IMR-90 (cell line): ENCODE results near the gene DNAJC13. TPM values are rescaled to one million over a fixed set of nuclear protein-coding genes. Genes with fewer than 3 reads are reported as not detected.
A peak's percentile ranks its signal among the peaks of the same experiment; 100 is the strongest.
"Not testable (repeated sequence)": the region's sequence is repeated elsewhere in the genome, so short reads cannot be mapped to it uniquely, and the experiment has no call there.

Experiments used
- ATAC-seq: fragments of 200-7000 bp; cut with Tn5 transposase; 2 replicates; pipeline ENCODE4 v1.9.1; 2020; ENCODE audit warnings: low read depth, mild to moderate bottlenecking, moderate library complexity
- BruUV-seq: library from RNA; stranded (reverse); fragments of 400-500 nt; replicated peaks from 2 replicates; lab custom pipeline; 2021; lab: Mats Ljungman, UMichigan
- CTCF ChIA-PET: fragments of 300-600 bp; formaldehyde crosslinking; extraction: SDS; loops from one replicate; lab custom pipeline; 2021; ENCODE audit warnings: antibody characterized with exemption; lab: Yijun Ruan, JAX
- POLR2A ChIA-PET: fragments of 300-600 bp; sonication (Branson Sonifier 250); formaldehyde crosslinking; loops from one replicate; lab custom pipeline; 2022; ENCODE audit warnings: antibody characterized with exemption; ENCODE audit not compliant: unreplicated experiment; lab: Charles Lee
- DNase-seq: peaks from one replicate; pipeline ENCODE4 v3.0.0; 2013
- H2AFZ ChIP-seq: replicated peaks from 2 replicates; pipeline ENCODE3; 2013; ENCODE audit warnings: low read length, mild to moderate bottlenecking; ENCODE audit not compliant: poor library complexity
- H2AK5ac ChIP-seq: 2 replicates; pipeline ENCODE4 v1.6.1; 2013; ENCODE audit warnings: low read depth, low read length, inconsistent platforms
- H2AK9ac ChIP-seq: replicated peaks from 2 replicates; pipeline ENCODE3; 2013; ENCODE audit warnings: mild to moderate bottlenecking, low read depth, low read length, moderate library complexity; ENCODE audit not compliant: poor library complexity
- H2BK120ac ChIP-seq: 2 replicates; pipeline ENCODE4 v1.6.1; 2013; ENCODE audit warnings: low read depth, low read length, inconsistent platforms
- H2BK15ac ChIP-seq: 3 replicates; pipeline ENCODE4 v1.6.1; 2013; ENCODE audit warnings: low read depth, low read length, inconsistent platforms
- H2BK20ac ChIP-seq: 2 replicates; pipeline ENCODE4 v1.6.1; 2013; ENCODE audit warnings: low read depth, mild to moderate bottlenecking, inconsistent platforms, low read length, moderate library complexity
- H2BK5ac ChIP-seq: 2 replicates; pipeline ENCODE4 v1.6.1; 2013; ENCODE audit warnings: mild to moderate bottlenecking, low read depth, low read length, inconsistent platforms; ENCODE audit not compliant: poor library complexity, severe bottlenecking
- H3K14ac ChIP-seq: replicated peaks from 2 replicates; pipeline ENCODE4 v1.6.1; 2013; ENCODE audit warnings: low read depth, low read length, inconsistent platforms
- H3K18ac ChIP-seq: 2 replicates; pipeline ENCODE4 v1.6.1; 2013; ENCODE audit warnings: low read depth, low read length, control low read depth
- H3K23ac ChIP-seq: 2 replicates; pipeline ENCODE4 v1.6.1; 2013; ENCODE audit warnings: low read depth, low read length, inconsistent platforms
- H3K27ac ChIP-seq: 2 replicates; pipeline ENCODE4 v1.5.1; 2013; ENCODE audit warnings: mild to moderate bottlenecking, control low read depth, low read length; ENCODE audit not compliant: insufficient read depth
- H3K27me3 ChIP-seq: 2 replicates; pipeline ENCODE4 v1.6.1; 2013; ENCODE audit warnings: low read length; ENCODE audit not compliant: control insufficient read depth, insufficient read depth
- H3K36me3 ChIP-seq: 2 replicates; pipeline ENCODE4 v1.6.1; 2013; ENCODE audit warnings: low read length, mixed read lengths; ENCODE audit not compliant: control insufficient read depth, insufficient read depth
- H3K4ac ChIP-seq: 2 replicates; pipeline ENCODE4 v1.6.1; 2013; ENCODE audit warnings: low read depth, low read length, inconsistent platforms
- H3K4me1 ChIP-seq: 2 replicates; pipeline ENCODE4 v1.6.1; 2013; ENCODE audit warnings: low read length, mixed read lengths; ENCODE audit not compliant: control insufficient read depth, insufficient read depth
- H3K4me2 ChIP-seq: 2 replicates; pipeline ENCODE4 v1.6.1; 2013; ENCODE audit warnings: low read depth, mild to moderate bottlenecking, control low read depth, low read length, moderate library complexity
- H3K4me3 ChIP-seq: 2 replicates; pipeline ENCODE4 v1.5.1; 2013; ENCODE audit warnings: low read depth, mild to moderate bottlenecking, control low read depth, low read length, moderate library complexity; ENCODE audit not compliant: insufficient read depth
- H3K56ac ChIP-seq: 2 replicates; pipeline ENCODE4 v1.6.1; 2013; ENCODE audit warnings: low read length, inconsistent platforms; ENCODE audit not compliant: insufficient read depth; ENCODE audit errors: extremely low read depth
- H3K79me1 ChIP-seq, 2 experiments: 2 replicates each; pipeline ENCODE4 v1.6.1; 2013; ENCODE audit warnings: low read length in 2 of 2, inconsistent platforms in 1 of 2, low read depth in 1 of 2
- H3K9ac ChIP-seq: 2 replicates; pipeline ENCODE4 v1.6.1; 2013; ENCODE audit warnings: low read depth, low read length, control low read depth
- H3K9me1 ChIP-seq: 2 replicates; pipeline ENCODE4 v1.6.1; 2013; ENCODE audit warnings: low read length, inconsistent platforms; ENCODE audit not compliant: insufficient read depth
- H3K9me3 ChIP-seq: 2 replicates; pipeline ENCODE4 v1.6.1; 2013; ENCODE audit warnings: low read length; ENCODE audit not compliant: control insufficient read depth, insufficient read depth
- H4K20me1 ChIP-seq: 2 replicates; pipeline ENCODE4 v1.6.1; 2013; ENCODE audit warnings: low read length, inconsistent platforms; ENCODE audit not compliant: insufficient read depth
- H4K5ac ChIP-seq: 2 replicates; pipeline ENCODE4 v1.6.1; 2013; ENCODE audit warnings: mild to moderate bottlenecking, low read depth, low read length, control low read depth
- H4K8ac ChIP-seq, 2 experiments: 2 replicates each; pipeline ENCODE4 v1.6.1; 2013; ENCODE audit warnings: low read depth in 2 of 2, low read length in 2 of 2, control low read depth in 1 of 2, inconsistent platforms in 1 of 2
- H4K91ac ChIP-seq: 2 replicates; pipeline ENCODE4 v1.6.1; 2013; ENCODE audit warnings: low read depth, low read length, inconsistent platforms; ENCODE audit not compliant: insufficient read depth
- WGBS, 2 experiments: methylation state at CpG; one replicate each; pipeline versions ENCODE4 v1.1.5 to v1.1.7; 2013; ENCODE audit warnings: missing lambda C conversion rate in 2 of 2; ENCODE audit not compliant: insufficient read length in 1 of 2; ENCODE audit errors: extremely low coverage in 2 of 2; 5-methylcytosine and 5-hydroxymethylcytosine counted together
- dilution Hi-C: fragments of 300-500 bp; cut with HindIII; formaldehyde crosslinking; loops from one replicate; pipeline ENCODE4 v1.14.3; 2018; ENCODE audit warnings: low sequenced_read_pairs; ENCODE audit not compliant: unreplicated experiment
- in situ Hi-C: fragments of 300-500 bp; cut with MboI; formaldehyde crosslinking; loops from 3 replicates; pipeline ENCODE4 v1.14.3; 2019; ENCODE audit warnings: low sequenced_read_pairs, inconsistent platforms, mixed read lengths
- intact Hi-C: fragments of 100-400 bp; cut with micrococcal nuclease; formaldehyde crosslinking; loops from 2 replicates; pipeline ENCODE4 v1.10.0; 2022
- polyA plus RNA-seq, 3 experiments: library from polyadenylated mRNA; depleted of rRNA; stranded (reverse); fragments of >200 nt; gene quantifications; 2 replicates each; pipeline ENCODE4 v1.2.3, GENCODE V29; 2012; ENCODE audit warnings: low replicate concordance in 1 of 3
- total RNA-seq: library from RNA; depleted of rRNA; stranded (reverse); fragments of >200 nt; gene quantifications from 2 replicates; pipeline ENCODE4 v1.2.3, GENCODE V29; 2012

The DNAJC13 gene
- total and polyA plus RNA-seq, 2 of the 4 experiments (the other 2 are of a cell fraction) = 16.4 to 48.6 TPM

- BruUV-seq, intact Hi-C loops: not testable (repeated sequence)
Observed at GRCh38 chr3:132376945-132377354, 40.4 kb upstream of the DNAJC13 start.

More at GRCh38 chr3:132376945-132377354, 40.4 kb upstream of the DNAJC13 start:
- H2AFZ ChIP-seq, H3K23ac ChIP-seq, H3K18ac ChIP-seq, H3K4ac ChIP-seq, dilution Hi-C loops, H3K9me1 ChIP-seq, H3K36me3 ChIP-seq, H4K5ac ChIP-seq, H2AK9ac ChIP-seq, H3K9ac ChIP-seq, H3K14ac ChIP-seq, H2BK20ac ChIP-seq, H2BK5ac ChIP-seq, H4K20me1 ChIP-seq, H3K9me3 ChIP-seq, H2BK120ac ChIP-seq, POLR2A ChIA-PET, H3K27ac ChIP-seq, CTCF ChIA-PET, H3K79me1 ChIP-seq, ATAC-seq, H3K4me2 ChIP-seq, in situ Hi-C loops, H3K56ac ChIP-seq, H4K8ac ChIP-seq, H3K4me1 ChIP-seq, H2BK15ac ChIP-seq, H3K27me3 ChIP-seq, DNase-seq, H2AK5ac ChIP-seq, H4K91ac ChIP-seq: not testable (repeated sequence)
- WGBS, 2 experiments = 96% methylated on average over 16 of the region's 25 CpGs; no CpG with 5 or more reads in 1 of the 2 experiments
- H3K4me3 ChIP-seq = peak overlapping the region; percentile 34; the same call in 1 of the 2 replicates
